A673 (cell line): ENCODE results near the gene LIMS1. TPM values are rescaled to one million over a fixed set of nuclear protein-coding genes. Genes with fewer than 3 reads are reported as not detected.

ENCODE experiments used
- BruUV-seq: library from RNA; stranded (reverse); fragments of 400-500 nt; replicated peaks from 2 replicates; lab custom pipeline; 2021; lab: Mats Ljungman, UMichigan
- CTCF ChIA-PET: fragments of 300-600 bp; sonication (Branson Sonifier 250); formaldehyde crosslinking; loops from one replicate; lab custom pipeline; 2022; ENCODE audit warnings: antibody characterized with exemption; lab: Charles Lee
- POLR2A ChIA-PET: fragments of 300-600 bp; sonication (Branson Sonifier 250); formaldehyde crosslinking; loops from one replicate; lab custom pipeline; 2022; ENCODE audit warnings: antibody characterized with exemption; ENCODE audit not compliant: low non-redundant PET; lab: Charles Lee
- DNase-seq: peaks from one replicate; pipeline ENCODE4 v3.0.0-alpha.2; 2015; ENCODE audit warnings: low spot score
- H3K27ac ChIP-seq: fragments of 200-600 bp; sonication (generic); 2 replicates; pipeline ENCODE4 v1.5.1; 2016; ENCODE audit warnings: mixed run types, low read depth, mild to moderate bottlenecking, mixed read lengths, antibody characterized with exemption, low read length; ENCODE audit not compliant: poor library complexity, severe bottlenecking
- H3K27me3 ChIP-seq: fragments of 200-600 bp; sonication (generic); replicated peaks from 2 replicates; pipeline ENCODE4 v1.6.1; 2017; ENCODE audit warnings: mixed run types, low read depth, mild to moderate bottlenecking, mixed read lengths, antibody characterized with exemption, low read length; ENCODE audit not compliant: insufficient read depth, poor library complexity
- H3K36me3 ChIP-seq: fragments of 200-600 bp; sonication (generic); 2 replicates; pipeline ENCODE4 v1.6.1; 2016; ENCODE audit warnings: mixed run types, mild to moderate bottlenecking, mixed read lengths, antibody characterized with exemption, low read length; ENCODE audit not compliant: insufficient read depth, poor library complexity, severe bottlenecking
- H3K4me1 ChIP-seq: fragments of 200-600 bp; sonication (generic); 2 replicates; pipeline ENCODE4 v1.6.1; 2017; ENCODE audit warnings: mixed run types, mild to moderate bottlenecking, mixed read lengths, antibody characterized with exemption, low read length; ENCODE audit not compliant: insufficient read depth, poor library complexity, severe bottlenecking
- H3K4me3 ChIP-seq: fragments of 200-600 bp; sonication (generic); 2 replicates; pipeline ENCODE4 v1.5.1; 2016; ENCODE audit warnings: low read depth, mixed run types, mild to moderate bottlenecking, mixed read lengths, low read length; ENCODE audit not compliant: poor library complexity, severe bottlenecking
- H3K9me3 ChIP-seq: fragments of 200-600 bp; sonication (generic); 2 replicates; pipeline ENCODE4 v1.6.1; 2016; ENCODE audit warnings: mixed run types, low read depth, mild to moderate bottlenecking, mixed read lengths, antibody characterized with exemption, low read length; ENCODE audit not compliant: poor library complexity, severe bottlenecking
- CTCF ChIP-seq: fragments of 300-800, 200-600 bp; sonication (generic); conservative IDR thresholded peaks from 2 replicates; pipeline ENCODE4 v1.5.1; 2017; ENCODE audit warnings: low read depth, mild to moderate bottlenecking, antibody characterized with exemption, low read length, moderate library complexity, mixed read lengths
- EZH2 ChIP-seq: fragments of 200-600 bp; sonication (generic); IDR thresholded peaks from 2 replicates; pipeline ENCODE4 v1.6.1; 2017; ENCODE audit warnings: borderline replicate concordance, low read depth, mild to moderate bottlenecking, mixed read lengths, antibody characterized with exemption, low read length; ENCODE audit not compliant: poor library complexity, severe bottlenecking
- intact Hi-C: fragments of 100-400 bp; cut with micrococcal nuclease; formaldehyde crosslinking; loops from one replicate; pipeline ENCODE4 v1.10.0; 2022; ENCODE audit not compliant: unreplicated experiment
- total RNA-seq: library from RNA; stranded (reverse); gene quantifications from 2 replicates; pipeline ENCODE4 v1.2.3, GENCODE V29; 2021

The LIMS1 gene
- total RNA-seq, 1 experiment from 2014 or later, result 43.9 TPM

GRCh38 chr2:108580050-108580449, 45.8 kb downstream of the LIMS1 start:
- intact Hi-C loops, result loop anchor here (5.0 kb wide), 1 partner anchor 363 kb away; no protein-coding TSS in a partner anchor
- Histone ChIP-seq H3K27me3 (no peaks in the 10 kb centered on the region), H3K27ac (no peak overlapping the region), H3K4me1 (peaks cover 4% of the 10 kb centered on the region), H3K4me3 (no peak overlapping the region), H3K9me3 (no peaks in the 10 kb centered on the region), H3K36me3 (no peaks in the 10 kb centered on the region)
- ChIA-PET POLR2A (no interaction called here), CTCF (no interaction called here)
- TF ChIP-seq EZH2 (no peak), CTCF (no peak)
- no TSS peak for BruUV-seq
- no peak for DNase-seq

GRCh38 chr2:108583903-108584520, 49.7 kb downstream of the LIMS1 start:
- peak; percentile 85 for DNase-seq

GRCh38 chr2:108585436-108585835, 51.2 kb downstream of the LIMS1 start:
- Histone ChIP-seq H3K36me3 (no peaks in the 10 kb centered on the region), H3K4me3 (no peak overlapping the region), H3K27me3 (no peaks in the 10 kb centered on the region), H3K4me1 (peaks cover 7% of the 10 kb centered on the region), H3K9me3 (no peaks in the 10 kb centered on the region), H3K27ac (no peak overlapping the region)
- TF ChIP-seq EZH2 (no peak), CTCF (no peak)
- POLR2A ChIA-PET, result no interaction called here
- DNase-seq, result no peak
- intact Hi-C loops, result loop anchor here (2.0 kb wide), 1 partner anchor 189 kb away; no protein-coding TSS in a partner anchor
- no TSS peak for BruUV-seq
- CTCF ChIA-PET, result no interaction called here

More at GRCh38 chr2:108583903-108584520, 49.7 kb downstream of the LIMS1 start:
- TF ChIP-seq CTCF (peak; percentile 82), EZH2 (no peak)
- Histone ChIP-seq H3K9me3 (no peaks in the 10 kb centered on the region), H3K27me3 (no peaks in the 10 kb centered on the region), H3K4me1 (peaks cover 7% of the 10 kb centered on the region), H3K4me3 (no peak overlapping the region), H3K27ac (no peak overlapping the region), H3K36me3 (no peaks in the 10 kb centered on the region)
- ChIA-PET CTCF (interaction anchor here (0.6 to 1.3 kb wide), 8 partner anchors 10 to 188 kb away, joined by 3 to 7 read pairs (median 5); partner anchors contain the start of gene LIMS1), POLR2A (no interaction called here)
- intact Hi-C loops, result loop anchor here (1.0 to 5.0 kb wide), 3 partner anchors 187 to 367 kb away; no protein-coding TSS in a partner anchor
- BruUV-seq, result no TSS peak
